HK-2 (cell line): ENCODE results near the gene GRIA2.
"Not testable (repeated sequence)": the region's sequence is repeated elsewhere in the genome, so short reads cannot be mapped to it uniquely, and the experiment has no call there.

Experiments
- DNase-seq: peaks from one replicate; pipeline ENCODE4 v3.0.0-alpha.2; 2018; ENCODE audit not compliant: unreplicated experiment

GRIA2 gene

DNA sequence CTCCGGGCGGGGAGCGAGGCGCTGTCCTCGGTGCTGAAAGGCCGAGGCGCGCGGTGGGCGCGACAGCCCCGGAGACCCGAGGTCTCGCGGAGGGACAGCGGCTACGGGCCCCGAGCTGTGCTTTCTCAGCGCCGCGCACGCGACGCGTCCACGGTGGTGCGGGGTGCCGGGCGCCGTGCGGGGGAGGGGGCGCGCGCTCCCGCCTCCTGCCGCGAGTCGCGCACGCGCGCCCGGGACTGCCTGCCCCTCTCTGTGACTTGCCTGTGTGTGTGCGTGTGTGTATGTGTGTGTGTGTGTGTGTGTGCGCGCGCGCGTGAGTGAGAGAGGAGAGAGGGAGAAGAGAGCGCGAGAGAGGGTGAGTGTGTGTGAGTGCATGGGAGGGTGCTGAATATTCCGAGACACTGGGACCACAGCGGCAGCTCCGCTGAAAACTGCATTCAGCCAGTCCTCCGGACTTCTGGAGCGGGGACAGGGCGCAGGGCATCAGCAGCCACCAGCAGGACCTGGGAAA lies at the start of gene GRIA2:
Gene GRIA2, plus strand, starts transcription at position 358 of the 511 bp plus-strand sequence. CDS start 315 bp downstream, outside the sequence.
- DNase-seq = peak; percentile 75

DNA sequence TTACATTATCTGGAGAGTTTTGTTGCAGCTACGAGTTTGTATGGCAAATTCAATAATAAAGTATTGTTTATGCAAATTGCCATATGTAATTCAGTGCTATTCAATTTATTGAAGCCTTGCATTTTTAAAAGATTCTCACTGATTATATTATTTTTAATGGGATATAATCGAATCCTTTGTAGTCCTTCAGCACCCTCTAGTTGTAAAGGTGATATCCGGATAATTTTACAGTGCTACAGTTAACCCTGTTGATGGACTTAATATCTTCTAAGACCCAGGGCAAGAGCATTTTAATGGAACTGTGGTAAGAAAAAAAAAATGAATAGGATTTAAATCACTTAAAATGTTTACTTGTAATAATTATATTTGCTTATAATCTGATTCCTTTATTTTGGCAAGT lies 48.5 kb upstream of the GRIA2 start:
- DNase-seq = no peak

- DNase-seq = not testable (repeated sequence)
These were observed 40.3 kb upstream of the GRIA2 start for GRCh38 chr4:157180268-157180667.

DNA sequence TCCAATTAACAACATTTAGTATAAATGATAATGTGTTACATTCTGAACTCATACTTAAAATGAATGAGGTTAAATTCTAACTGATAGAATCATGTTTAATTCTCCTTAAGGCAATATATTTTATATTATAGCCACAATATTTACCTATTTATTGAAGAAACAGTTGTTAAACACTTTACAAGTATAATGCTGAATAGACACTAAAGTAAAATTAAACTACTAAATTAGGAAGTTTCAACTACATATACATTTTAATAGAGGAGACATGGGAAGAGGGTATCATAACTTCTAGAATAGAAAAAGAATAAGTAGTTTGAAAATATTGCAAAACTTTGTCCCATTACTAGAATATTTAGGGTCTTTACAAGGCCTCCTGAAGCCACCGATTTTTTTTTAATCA lies 36.2 kb upstream of the GRIA2 start:
- no peak for DNase-seq

DNA sequence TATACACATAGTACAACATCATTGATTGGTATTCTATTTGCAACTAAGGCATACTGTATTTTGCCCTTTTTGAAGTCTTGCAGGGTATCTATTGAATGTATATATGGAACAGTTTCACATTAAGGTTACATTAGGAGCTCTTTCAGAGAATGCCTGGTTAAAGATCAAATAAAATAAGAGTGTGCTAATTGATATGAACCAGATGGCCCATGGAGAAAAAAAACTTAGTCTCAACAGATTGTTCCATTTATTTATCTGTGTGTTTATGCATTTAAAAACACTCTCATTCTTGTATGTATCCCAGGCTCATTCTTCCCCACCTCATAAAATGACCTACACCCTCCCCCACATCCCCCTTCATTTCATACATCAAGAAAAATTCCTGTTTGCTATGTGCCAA lies 35.2 kb upstream of the GRIA2 start:
- no peak for DNase-seq

GRCh38 chr4:157195374-157195773 lies 25.2 kb upstream of the GRIA2 start:
- no peak for DNase-seq

- no peak for DNase-seq
These were observed 24.5 kb upstream of the GRIA2 start for GRCh38 chr4:157196046-157196445.

DNA sequence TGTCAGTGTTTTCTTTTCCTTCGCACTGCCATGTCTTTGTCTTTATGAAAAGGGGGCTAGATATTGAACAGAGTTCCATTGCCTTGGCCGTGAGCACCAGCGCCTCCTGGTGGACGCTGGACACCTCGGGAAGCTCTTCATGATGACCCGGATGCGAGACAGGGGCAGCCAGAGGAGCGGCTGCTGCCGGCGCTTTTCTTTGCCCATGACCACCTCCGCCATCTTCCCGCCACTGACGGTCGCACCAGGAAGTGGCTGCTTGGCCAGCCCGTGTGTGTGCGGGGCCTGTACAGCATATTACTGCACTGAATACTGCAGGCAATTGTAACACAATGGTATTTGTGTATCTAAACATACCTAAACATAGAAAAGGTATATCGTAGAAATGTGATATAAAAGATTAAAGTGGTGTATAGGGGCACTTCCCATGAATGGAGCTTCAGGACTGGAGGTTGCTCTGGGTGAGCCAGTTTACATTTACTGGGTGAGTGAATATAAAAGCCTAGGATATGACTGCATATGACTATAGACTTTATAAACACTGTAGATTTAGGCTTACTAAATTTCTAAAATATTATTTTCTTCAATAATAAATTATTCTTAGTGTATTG lies 15.8 kb upstream of the GRIA2 start:
- DNase-seq = no peak

GRCh38 chr4:157217708-157218107 lies 2.8 kb upstream of the GRIA2 start:
- DNase-seq = no peak

DNA sequence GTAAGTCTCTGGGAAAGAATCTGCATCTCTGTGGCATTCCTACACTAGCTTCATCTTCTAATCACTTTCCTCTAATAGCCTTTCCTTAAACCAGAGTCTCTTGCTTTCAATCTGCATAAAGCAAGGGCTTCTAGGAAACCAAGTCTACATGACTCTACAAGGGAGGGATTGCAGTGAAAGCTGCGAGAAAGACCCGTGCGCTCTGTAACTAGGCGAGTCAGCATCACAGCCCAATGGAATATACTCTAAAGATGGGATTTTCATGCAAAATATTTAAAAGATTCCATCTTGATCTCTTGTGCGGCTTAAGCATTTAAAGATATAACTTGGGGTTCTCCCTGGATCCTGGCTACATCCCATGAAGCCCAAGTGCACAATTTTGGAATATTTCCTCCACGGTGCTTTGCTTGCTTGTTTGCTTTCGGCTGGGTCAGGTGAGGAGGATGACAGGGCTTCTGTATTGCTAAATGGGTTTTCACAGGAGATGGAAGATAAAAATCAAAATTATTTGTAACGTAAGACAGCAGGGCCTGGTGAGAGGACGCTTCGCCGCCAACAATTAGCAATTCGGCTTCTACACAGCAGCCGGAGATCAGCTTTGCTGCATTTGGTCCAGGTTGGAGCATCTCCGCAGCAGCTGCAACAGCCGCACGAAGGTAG lies 687 bp upstream of the GRIA2 start:
- no peak for DNase-seq

- DNase-seq = no peak
These were observed 932 bp downstream of the GRIA2 start for GRCh38 chr4:157221426-157221894.

GRCh38 chr4:157221895-157222770 lies 1.6 kb downstream of the GRIA2 start:
- peak; percentile 71 for DNase-seq

DNA sequence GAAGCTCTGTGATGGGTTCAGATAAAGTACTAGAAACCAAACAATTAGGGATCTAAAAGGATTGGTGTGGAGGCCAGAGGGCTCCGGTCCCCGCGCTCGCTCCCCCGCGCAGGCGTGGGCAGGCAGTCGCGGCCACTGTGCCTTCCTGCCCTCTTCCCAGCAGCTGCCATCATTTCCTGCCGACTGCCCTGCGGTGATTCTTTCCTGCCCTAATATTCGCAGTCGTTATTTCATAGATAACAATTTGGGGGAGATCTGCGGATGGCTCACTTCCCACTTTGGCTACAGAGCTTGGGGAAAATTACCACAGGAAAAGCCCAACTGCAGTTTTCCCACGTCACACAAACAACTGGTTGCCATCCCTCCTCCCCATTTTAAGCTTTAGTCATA lies 2.2 kb downstream of the GRIA2 start:
- no peak for DNase-seq

DNA sequence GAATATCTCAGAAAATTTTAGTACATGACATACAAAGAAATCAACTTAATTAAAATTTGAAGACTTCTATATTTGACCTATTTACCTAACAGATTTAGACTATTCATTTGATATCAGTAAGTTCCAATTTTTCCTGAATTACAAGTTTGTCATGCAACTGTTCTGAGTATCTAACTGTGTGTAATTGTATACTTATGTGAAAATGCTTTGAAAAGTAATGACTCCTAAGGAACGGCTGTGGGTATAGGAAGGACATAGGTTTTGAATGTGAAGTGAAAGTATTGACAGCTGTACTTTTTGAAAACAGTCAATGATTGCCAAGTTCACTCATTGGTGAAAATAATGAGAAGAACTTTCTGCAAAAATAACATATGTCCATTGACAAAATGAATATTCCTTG lies 2.9 kb downstream of the GRIA2 start:
- DNase-seq = no peak

- DNase-seq = no peak
These were observed 4.6 kb downstream of the GRIA2 start for GRCh38 chr4:157225096-157225495.

DNA sequence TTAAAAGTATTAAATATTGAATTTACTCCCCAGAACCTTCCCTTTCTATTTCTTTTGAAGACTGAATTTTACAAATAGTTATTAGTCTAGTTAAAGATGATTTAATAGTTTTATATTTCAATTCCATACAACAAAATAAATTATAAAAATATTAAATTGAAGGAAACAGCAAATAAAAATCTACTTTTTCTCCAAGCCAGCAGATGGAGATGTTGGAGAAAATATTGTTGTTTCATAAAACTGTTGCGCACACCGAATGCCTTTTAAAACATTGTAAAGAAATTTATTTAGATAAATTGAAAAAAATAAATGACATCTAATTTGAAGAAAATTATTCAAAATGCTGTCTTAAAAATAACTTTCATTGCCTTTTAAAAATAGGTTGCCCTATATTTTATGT lies 5.5 kb downstream of the GRIA2 start:
- DNase-seq = no peak

DNA sequence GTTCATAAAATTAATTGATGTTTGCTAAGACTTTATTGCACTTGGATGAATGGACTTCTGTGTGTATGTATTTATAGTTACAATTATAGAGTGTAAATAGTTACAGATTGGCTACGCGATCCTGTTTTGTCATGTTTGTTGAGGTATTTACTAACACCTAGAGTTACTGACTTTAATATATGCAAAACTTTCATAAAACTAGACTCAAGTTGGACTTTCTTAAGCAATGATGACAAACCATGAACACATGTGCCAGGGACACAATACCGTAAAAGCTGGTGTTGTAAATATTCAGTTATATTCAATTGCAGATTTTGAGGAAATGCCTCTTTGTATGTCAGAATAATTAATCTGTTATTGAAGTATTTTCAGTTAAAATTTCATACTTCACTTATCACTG lies 6.1 kb downstream of the GRIA2 start:
- DNase-seq = no peak

GRCh38 chr4:157231525-157231924 lies 11.0 kb downstream of the GRIA2 start:
- no peak for DNase-seq

DNA sequence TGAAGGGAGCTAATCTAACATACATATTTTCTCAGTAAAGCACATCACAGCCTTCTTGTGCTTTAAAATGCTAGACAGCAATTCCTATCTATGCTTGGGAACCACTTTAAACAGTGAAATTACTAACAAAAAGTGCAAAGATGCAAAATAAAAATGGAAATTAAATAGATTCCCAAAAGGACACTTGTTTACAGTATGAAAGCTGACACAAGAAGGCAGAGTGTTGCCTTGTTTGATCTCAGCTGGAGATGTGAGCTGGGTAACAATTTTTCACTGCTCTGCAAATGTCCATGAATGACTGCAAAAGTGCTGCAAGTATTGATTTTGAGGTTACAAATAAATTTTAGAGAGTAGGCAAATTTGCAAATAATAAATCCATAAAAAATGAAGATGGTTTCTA lies 22.3 kb downstream of the GRIA2 start:
- DNase-seq = no peak

GRCh38 chr4:157244348-157244747 lies 23.8 kb downstream of the GRIA2 start:
- no peak for DNase-seq

- no peak for DNase-seq
These were observed 24.8 kb downstream of the GRIA2 start for GRCh38 chr4:157245351-157245750.

DNA sequence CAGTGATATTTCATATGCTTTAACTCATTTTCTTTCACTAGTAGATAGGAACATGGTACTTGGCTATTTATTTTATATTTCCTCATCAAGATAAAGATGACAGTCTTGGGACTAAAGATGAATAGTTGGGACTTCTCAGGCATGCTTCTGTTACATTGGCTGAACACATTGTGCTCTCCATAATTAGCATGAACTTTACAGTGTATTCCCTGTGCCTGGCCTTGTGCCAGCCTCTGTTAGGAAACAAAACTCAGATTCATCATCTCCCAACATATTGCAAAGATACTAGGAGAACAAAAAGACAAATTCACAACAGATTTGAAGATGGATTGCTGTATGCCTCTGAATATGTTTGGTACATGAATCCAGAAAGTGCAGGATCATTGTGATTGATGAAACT lies 26.4 kb downstream of the GRIA2 start:
- DNase-seq = no peak

DNA sequence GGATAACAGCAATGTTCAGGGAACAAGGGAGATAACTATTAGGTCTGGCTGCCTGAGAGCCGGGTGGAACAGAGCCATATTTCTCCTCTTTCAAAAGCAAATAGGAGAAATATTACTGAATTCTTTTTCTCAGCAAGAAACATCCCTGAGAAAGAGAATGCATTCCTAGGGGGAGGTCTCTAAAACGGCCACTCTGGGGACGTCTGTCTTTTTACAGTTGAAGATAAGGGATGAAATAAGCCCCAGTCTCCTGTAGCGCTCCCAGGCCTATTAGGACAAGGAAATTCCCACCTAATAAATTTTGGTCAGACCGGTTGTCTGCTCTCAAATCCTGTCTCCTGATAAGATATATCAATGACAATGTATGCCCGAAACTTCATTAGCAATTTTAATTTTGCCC lies 37.6 kb downstream of the GRIA2 start:
- DNase-seq = not testable (repeated sequence)
